ENCODE results near the gene RPS6KL1. TPM values are rescaled to one million over a fixed set of nuclear protein-coding genes. Genes with fewer than 3 reads are reported as not detected.

The RPS6KL1 gene
- total RNA-seq, 1 donor from 2014 or later = 7.9 TPM

DNA sequence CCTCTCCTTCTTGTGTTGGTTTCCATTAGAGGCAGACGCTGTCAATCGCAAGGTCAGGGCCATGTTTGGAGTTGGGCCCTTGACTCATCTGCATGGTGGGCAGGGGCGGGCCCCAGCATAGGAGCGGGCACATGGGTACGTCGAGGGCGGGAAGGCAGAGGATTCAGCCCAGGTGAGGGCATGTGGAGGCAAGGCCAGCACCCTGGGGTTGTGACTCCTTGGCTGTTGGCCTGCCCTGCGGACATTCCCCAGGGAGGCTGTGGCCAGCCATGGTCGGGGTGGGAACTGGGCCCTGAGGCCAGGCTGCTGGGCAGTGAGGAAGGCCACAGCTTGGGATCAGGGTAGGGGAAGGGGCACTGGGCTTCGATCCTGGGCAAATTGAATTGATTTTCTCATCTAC, 10.3 kb downstream of the RPS6KL1 start:
- DNase-seq (ENCODE audit: low read depth) = no peak

DNA sequence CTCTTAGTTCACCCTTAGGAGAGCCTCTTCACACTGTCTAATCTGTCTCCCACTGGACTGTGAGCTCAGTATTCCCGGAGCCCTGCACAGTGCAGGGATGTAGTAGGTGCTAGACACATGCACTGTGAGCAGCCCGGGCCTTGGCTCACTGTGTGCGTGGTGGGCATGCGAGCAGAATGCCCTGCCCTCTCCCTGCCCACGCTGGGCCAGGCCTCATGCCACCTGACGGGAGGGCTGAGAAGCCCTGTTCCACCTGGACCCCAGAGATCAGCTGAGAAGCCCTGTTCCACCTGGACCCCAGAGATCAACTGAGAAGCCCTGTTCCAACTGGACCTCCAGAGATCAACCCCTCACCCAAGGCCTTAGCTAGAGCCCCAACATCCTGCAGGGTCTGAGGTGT, 10.9 kb downstream of the RPS6KL1 start:
- DNase-seq (ENCODE audit: low read depth) = no peak

DNA sequence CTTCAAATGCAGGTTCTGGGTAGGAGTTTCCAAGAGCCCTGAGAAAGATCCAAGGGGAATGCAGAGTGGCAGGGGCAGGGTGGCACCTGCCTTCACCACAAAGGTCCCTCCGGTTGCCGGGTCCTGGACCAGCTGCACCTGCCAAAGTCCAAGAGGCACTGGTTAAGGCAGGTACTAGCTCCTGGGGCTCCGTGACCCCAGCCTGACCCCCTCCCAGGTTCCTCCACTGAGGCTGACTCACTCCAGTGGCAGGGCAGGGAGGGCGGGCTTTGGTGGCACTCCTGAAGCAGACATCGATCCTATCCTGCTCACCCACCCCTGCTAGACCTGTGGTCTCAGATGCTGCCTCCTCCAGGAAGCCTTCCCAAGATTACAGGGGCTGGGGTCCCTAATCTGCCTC, 11.4 kb downstream of the RPS6KL1 start:
- DNase-seq (ENCODE audit: low read depth) = no peak

DNA sequence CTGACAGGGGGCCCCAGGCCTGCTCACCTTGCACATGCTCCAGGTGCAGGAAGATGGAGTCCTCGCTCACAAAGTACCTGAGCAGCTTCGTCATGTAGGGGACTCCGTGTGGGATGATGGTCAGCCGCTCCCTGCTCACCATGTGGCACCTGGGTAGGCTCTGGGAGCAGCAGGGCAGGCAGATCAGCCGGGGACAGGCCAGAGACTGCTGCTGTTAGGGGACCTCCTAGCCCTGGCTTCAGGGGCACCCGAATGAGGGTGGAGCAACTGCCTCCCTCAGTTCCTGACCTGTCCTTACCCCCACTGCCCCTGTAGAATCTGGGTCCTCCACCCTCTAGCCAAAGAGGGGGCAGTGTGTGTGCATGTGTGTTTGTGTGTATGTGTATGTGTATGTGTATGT, 11.8 kb downstream of the RPS6KL1 start:
- DNase-seq (ENCODE audit: low read depth) = no peak

DNA sequence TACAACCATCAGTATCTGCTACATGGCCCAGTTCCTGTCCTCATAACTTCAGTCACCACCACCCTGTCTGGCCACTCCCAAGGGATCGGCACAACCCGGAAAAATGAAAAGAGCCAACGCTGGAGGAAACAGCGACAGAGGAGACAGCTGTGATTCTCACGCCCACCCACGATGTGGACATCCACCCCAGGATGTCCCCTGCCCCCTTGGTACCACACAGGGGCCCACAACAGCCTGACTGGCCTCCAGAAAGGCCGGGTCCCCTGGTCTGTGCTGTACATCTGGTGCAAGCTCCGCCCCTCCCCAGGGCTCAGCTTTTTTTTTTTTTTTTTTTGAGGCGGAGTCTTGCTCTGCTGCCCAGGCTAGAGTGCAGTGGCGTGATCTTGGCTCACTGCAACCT, 12.5 kb downstream of the RPS6KL1 start:
- DNase-seq (ENCODE audit: low read depth) = no peak

- DNase-seq (ENCODE audit: low read depth) = no peak
Observed at GRCh38 chr14:74909911-74910310, 13.1 kb downstream of the RPS6KL1 start.

DNA sequence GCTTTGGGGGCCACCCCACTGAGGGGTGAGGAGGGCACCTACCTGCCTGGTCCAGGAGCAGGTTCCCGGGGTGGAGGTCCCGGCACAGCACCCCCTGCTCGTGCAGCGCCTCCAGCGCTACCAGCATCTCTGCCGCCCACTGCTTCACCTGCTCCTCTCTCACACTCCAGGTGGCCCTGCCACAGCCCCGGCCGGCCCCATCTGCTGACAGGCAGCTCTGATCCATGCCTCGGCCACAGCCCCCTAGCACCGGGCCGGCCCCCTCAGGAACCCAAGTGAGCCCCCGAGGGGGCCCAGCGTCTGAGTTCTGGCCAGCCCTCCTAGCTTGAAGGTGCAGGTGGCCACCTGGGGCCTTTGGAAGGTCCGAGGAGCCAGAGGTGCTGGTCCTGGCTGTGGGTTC, 13.6 kb downstream of the RPS6KL1 start:
- DNase-seq (ENCODE audit: low read depth) = no peak

DNA sequence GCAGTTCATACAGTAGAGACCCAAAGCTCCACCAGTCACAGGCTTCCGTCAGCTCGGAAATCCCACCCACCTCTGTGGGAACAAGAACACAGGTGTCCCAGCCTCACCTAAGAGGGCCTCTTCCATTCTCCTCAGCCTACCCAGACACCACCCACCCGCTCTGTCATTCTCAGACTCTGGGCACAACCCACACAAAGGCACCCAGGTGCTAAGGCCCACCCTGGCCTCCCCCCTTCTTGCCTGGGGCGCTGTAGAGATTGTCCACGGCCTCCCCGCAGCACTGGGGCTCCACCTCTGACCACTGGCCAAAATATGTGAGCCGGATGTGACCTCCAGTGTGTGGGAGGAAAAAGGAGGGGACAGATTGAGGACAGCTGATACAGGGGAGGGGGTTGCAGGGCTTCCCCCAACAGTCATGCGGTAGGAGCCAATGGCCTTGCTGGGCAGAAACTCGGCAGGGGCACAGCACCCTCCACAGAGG, 14.2 kb downstream of the RPS6KL1 start:
- no peak for DNase-seq (ENCODE audit: low read depth)

- no peak for DNase-seq (ENCODE audit: low read depth)
Observed at GRCh38 chr14:74907744-74908143, 15.3 kb downstream of the RPS6KL1 start.

- no peak for DNase-seq (ENCODE audit: low read depth)
Observed at GRCh38 chr14:74906925-74907521, 16.0 kb downstream of the RPS6KL1 start.

DNA sequence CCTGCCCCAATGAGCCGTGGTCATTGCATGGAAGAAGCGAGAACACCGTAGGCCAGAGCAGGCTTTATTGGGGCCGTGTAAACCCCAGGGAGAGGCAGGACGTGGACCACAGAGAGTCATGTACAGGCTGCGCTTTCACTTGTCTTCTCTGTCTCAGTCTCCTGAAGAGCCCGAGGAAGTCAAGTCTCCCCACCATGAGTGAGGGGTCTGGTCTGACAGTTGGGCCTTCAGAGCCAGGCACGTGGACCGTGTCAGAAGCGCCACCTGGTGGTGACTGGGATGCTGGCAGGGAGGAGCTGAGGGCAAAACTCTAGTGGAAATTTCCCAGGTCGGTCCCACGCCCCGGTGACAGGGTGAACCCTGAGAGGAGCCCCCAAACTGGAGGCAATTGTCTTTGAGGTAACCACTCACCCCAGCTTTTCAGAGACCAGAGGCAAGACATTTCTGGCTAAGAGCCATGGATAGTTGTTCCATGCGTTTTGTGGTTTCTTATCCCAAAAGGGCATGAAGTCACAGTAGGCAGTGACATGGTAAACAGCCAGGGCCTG, 17.4 kb downstream of the RPS6KL1 start:
- no peak for DNase-seq (ENCODE audit: low read depth)

GRCh38 chr14:74904635-74905503, 18.2 kb downstream of the RPS6KL1 start:
- DNase-seq (ENCODE audit: low read depth) = no peak

GRCh38 chr14:74902941-74903705, 19.9 kb downstream of the RPS6KL1 start:
- no peak for DNase-seq (ENCODE audit: low read depth)

GRCh38 chr14:74898694-74899093, 24.4 kb downstream of the RPS6KL1 start:
- DNase-seq (ENCODE audit: low read depth) = no peak

- no peak for DNase-seq (ENCODE audit: low read depth)
Observed at GRCh38 chr14:74898083-74898482, 25.0 kb downstream of the RPS6KL1 start.

- DNase-seq (ENCODE audit: low read depth) = no peak
Observed at GRCh38 chr14:74897642-74898041, 25.4 kb downstream of the RPS6KL1 start.

DNA sequence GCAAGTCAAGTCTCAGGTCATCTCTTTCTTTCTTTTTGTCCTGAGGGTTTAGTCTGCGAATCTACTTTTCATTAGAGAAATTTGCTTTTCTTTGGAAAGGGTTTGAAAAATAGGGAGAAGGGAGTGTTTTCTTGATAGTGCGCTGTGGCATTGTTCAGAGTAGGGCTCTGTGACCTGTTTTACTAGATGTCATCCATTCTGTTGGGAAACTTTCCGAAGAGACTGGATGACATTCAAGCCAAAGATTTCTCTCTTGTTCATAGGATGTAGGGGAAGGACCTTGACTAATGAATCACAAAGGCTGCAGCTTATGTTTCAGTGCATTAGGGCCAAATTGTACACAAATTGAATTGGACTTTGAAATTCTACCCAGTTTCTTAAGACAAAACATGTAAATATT, 26.7 kb downstream of the RPS6KL1 start:
- no peak for DNase-seq (ENCODE audit: low read depth)

DNA sequence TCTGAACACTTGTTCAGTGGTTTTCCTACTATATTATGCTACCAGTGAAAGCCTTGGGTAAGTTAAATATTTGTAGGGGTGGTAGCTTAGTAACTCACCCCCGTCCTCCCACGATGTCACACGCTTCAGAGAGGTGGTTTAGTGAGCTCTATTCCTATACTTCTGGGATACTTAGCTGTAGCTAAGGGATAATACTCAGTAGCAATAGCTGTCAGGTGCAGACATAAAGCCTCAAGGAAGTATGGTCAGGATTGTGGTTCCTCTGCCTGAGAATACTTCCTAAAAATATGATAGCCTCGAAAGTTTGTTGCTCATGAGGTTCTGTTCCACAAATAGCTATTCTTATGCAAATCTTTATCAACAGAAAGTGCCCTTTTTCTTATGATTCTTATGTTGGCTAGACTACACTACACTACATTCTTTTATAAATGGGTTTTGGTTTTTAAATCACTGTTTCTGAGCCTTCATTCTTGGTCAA, 29.4 kb downstream of the RPS6KL1 start:
- no peak for DNase-seq (ENCODE audit: low read depth)

DNA sequence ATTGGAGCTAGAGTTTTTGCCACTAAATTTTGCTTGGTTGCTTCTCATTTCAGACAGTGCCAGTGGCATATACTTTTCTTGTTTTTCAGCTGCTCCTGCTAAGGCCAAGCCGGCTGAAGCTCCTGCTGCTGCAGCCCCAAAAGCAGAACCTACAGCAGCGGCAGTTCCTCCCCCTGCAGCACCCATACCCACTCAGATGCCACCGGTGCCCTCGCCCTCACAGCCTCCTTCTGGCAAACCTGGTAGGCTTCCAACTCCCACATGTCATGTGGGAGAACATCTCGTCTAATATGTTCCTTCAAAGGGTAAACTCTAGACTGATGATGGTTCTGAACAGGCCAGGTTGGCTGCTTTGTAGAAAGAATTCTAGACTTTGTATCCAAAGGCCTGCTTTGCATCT, 30.3 kb downstream of the RPS6KL1 start:
- DNase-seq (ENCODE audit: low read depth) = no peak

- DNase-seq (ENCODE audit: low read depth) = peak; percentile 21
Observed at GRCh38 chr14:74891870-74892269, 31.2 kb downstream of the RPS6KL1 start.

DNA sequence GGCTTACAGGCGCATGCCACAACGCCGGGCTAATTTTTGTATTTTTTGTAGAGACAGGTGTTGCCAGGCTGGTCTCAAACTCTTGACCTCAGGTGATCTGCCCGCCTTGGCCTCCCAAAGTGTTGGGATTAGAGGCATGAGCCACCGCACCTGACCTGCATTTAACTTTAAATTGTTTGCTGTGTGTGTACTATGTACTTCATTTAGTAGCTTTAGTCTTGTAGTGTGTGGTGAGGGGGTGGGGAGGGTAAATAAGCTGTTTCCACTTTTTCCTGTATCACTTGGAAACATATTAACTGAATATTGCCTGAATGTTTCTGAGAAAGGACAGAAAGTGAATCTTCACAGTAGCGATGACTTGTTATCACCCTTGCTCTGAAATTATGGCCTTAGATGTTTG, 32.8 kb downstream of the RPS6KL1 start:
- no peak for DNase-seq (ENCODE audit: low read depth)

Measured in renal cortical epithelial cell (primary cell).